HepG2 (cell line): ENCODE data around the gene SLC1A5.

Source experiments
- ATF2 ChIP-seq: sonication (generic); formaldehyde crosslinking; IDR thresholded peaks from 2 replicates; pipeline ENCODE4 v1.4.0; 2020; ENCODE audit warnings: missing genetic modification reagents
- ATM ChIP-seq: fragments of 450-650 bp; IDR thresholded peaks from 2 replicates; pipeline ENCODE4 v1.7.1; 2017; ENCODE audit warnings: mild to moderate bottlenecking, borderline replicate concordance
- NONO ChIP-seq, 2 experiments: fragments of 450-650 bp in 1 of 2; sonication (generic) in 1 of 2; formaldehyde crosslinking in 1 of 2; IDR thresholded peaks in 1 of 2; conservative IDR thresholded peaks in 1 of 2; 2 replicates each; pipeline versions ENCODE4 v1.6.1 to v1.8.0; 2017 to 2022; ENCODE audit warnings: mild to moderate bottlenecking in 1 of 2, missing genetic modification reagents in 1 of 2, moderate library complexity in 1 of 2
- NR0B2 ChIP-seq: sonication (generic); formaldehyde crosslinking; IDR thresholded peaks from 2 replicates; pipeline ENCODE4 v1.4.0; 2020; ENCODE audit warnings: mild to moderate bottlenecking, missing genetic modification reagents
- PHF8 ChIP-seq: sonication (generic); formaldehyde crosslinking; IDR thresholded peaks from 2 replicates; pipeline ENCODE4 v1.5.0; 2020; ENCODE audit warnings: missing genetic modification reagents
- POLR2AphosphoS5 ChIP-seq: IDR thresholded peaks from 2 replicates; pipeline ENCODE4 v1.6.1; 2012; ENCODE audit warnings: low read depth, low read length
- RBM39 ChIP-seq: fragments of 200-400 bp; formaldehyde crosslinking; IDR thresholded peaks from one replicate; pipeline ENCODE4 v1.6.1; 2018; ENCODE audit warnings: antibody characterized with exemption, mild to moderate bottlenecking, low read depth, low read length; ENCODE audit not compliant: poor library complexity, severe bottlenecking
- TBX2 ChIP-seq: sonication (generic); formaldehyde crosslinking; IDR thresholded peaks from 2 replicates; pipeline ENCODE4 v1.5.0; 2020; ENCODE audit warnings: missing genetic modification reagents, mild to moderate bottlenecking, borderline replicate concordance
- XRCC5 ChIP-seq: fragments of 200-400 bp; formaldehyde crosslinking; optimal IDR thresholded peaks from 2 replicates; pipeline ENCODE3; 2017; ENCODE audit warnings: mild to moderate bottlenecking, low read length
- YY1 ChIP-seq: IDR thresholded peaks from 2 replicates; pipeline ENCODE4 v1.6.1; 2011; ENCODE audit warnings: low read length, low read depth, moderate library complexity, mild to moderate bottlenecking; ENCODE audit not compliant: insufficient read depth, insufficient replicate concordance
- ZNF569 ChIP-seq: sonication (generic); formaldehyde crosslinking; IDR thresholded peaks from 2 replicates; pipeline ENCODE4 v1.5.0; 2020; ENCODE audit warnings: mild to moderate bottlenecking, missing genetic modification reagents, moderate library complexity, borderline replicate concordance
- TF ChIP-seq, protein P1 (sequence below): sonication (generic); formaldehyde crosslinking; IDR thresholded peaks from 2 replicates; pipeline ENCODE4 v1.5.0; 2020; ENCODE audit warnings: mild to moderate bottlenecking, missing genetic modification reagents, moderate library complexity

GRCh38 chr19:46828484-46828883 is 40.1 kb upstream of the SLC1A5 start:
- TF ChIP-seq NONO (IDR thresholded peaks at IDR 0.05) (no peak), NONO (CRISPR knock-in tag; conservative IDR thresholded peaks at IDR 0.05) (no peak), XRCC5 (no peak), NR0B2 (CRISPR knock-in tag) (no peak), YY1 (no peak), ATF2 (CRISPR knock-in tag) (no peak), POLR2AphosphoS5 (no peak), ATM (no peak), PHF8 (CRISPR knock-in tag) (no peak), ZNF569 (CRISPR knock-in tag) (no peak), TBX2 (CRISPR knock-in tag) (no peak), RBM39 (no peak)
- TF ChIP-seq, protein P1, sequence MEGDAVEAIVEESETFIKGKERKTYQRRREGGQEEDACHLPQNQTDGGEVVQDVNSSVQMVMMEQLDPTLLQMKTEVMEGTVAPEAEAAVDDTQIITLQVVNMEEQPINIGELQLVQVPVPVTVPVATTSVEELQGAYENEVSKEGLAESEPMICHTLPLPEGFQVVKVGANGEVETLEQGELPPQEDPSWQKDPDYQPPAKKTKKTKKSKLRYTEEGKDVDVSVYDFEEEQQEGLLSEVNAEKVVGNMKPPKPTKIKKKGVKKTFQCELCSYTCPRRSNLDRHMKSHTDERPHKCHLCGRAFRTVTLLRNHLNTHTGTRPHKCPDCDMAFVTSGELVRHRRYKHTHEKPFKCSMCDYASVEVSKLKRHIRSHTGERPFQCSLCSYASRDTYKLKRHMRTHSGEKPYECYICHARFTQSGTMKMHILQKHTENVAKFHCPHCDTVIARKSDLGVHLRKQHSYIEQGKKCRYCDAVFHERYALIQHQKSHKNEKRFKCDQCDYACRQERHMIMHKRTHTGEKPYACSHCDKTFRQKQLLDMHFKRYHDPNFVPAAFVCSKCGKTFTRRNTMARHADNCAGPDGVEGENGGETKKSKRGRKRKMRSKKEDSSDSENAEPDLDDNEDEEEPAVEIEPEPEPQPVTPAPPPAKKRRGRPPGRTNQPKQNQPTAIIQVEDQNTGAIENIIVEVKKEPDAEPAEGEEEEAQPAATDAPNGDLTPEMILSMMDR (CRISPR knock-in tag): no peak
